Left hindlimb (tissue), 1 donor: ENCODE measurements around the gene SLC16A12.

ENCODE experiments used
- DNase-seq: peaks from one replicate; pipeline ENCODE4 v3.0.0-alpha.2; 2018

Gene SLC16A12

DNA sequence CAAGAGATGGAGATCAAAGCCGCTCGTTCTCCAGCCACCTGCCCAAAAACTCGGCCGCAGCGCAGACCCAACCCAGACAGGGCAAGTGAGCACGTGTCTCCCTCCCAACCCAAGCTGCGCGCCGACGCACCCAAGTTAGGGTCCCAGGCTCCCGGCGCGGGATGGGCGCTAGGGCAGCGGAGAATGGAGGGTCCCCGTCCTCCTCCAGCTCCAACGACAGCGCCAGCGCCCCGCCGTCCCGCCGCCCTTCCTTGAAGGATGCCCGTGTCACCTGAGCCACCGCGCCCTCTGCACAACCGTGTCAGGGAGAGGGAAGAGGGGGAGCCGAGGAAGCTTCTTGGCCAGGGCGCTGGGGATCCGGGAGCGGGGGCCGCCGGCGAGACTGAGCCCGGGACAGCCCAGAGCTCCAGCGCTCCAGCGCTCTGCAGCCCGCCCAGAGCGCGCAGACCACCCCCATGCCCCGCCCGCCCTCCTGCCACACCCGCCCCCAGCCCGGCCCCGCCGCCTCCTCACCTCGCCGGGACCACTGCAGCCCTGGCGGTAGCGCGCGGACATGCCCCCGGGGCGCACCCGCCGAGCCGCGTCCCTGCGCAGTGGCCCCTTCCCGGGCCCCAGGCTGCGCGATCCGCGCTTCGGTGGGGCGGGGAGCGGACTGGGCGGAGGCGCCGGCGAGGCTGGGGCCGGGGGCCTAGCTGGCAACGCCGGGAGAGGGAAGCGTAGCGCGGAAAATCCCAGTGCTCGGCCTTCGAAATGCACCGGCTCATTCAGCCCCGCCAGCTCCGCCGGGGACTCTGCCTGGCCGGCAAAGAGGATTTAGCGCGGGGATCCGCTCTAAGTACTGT is at the start of gene SLC16A12:
TSS of gene SLC16A12 (minus strand) at position 424 of the 842 bp plus-strand sequence. CDS start 73,016 bp downstream, outside the sequence.
- DNase-seq = peak; percentile 68

DNA sequence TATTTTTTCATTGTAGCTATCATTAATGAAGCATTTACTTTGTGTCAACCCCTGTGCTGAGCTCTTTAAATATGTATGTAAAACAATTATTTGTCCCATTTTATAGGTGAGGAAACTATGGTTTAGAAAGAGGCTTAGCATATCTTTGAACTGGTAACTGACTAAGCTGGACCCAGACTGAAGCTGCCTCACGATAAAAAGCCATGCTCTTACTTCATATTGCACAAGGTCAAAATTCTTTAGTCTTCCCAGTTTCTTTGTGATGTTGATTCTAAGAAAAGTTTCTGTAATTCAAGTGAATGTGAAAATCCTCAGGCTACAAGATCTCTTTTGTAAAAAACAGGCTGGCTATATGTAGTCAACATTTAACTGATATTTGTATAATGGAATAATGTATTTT is 46.6 kb upstream of the SLC16A12 start:
- DNase-seq = no peak

GRCh38 chr10:89580243-89580642 is 44.8 kb upstream of the SLC16A12 start:
- DNase-seq = no peak

GRCh38 chr10:89576696-89577095 is 41.3 kb upstream of the SLC16A12 start:
- no peak for DNase-seq

DNA sequence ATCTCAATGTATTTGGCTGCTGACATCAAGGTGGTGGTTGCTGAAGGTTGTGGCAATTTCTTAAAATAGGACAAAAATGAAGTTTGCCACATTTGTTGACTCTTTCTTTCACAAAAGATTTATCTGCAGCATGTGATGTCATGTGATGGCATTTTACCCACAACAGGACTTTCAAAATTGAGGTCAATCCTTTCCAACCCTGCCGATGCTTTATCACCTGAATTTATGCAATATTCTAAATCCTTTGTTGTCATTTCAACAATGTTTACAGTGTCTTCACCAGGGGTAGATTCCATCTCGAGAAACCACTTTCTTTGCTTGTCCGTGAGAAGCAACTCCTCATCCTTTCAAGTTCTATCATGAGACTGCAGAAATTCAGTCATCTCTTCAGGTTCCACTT is 40.6 kb upstream of the SLC16A12 start:
- no peak for DNase-seq

DNA sequence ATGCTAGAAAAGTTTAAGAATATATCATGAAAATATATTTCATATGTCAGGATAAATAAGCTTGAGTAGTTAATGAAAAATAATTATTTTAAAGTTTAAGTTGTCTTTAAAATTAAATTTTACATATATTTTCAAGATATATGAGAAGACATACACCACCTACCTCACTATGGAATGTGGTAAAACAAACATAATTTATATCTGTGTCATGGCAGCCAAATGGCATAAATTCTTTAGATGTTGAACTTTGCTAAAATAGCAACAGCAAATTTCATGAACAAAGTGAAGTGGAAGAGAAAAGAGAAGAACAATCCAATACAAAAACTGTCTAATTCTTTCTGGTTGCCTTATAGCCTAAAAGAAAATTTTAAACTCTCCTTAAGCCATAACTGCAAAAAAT is 39.6 kb upstream of the SLC16A12 start:
- no peak for DNase-seq

GRCh38 chr10:89574368-89574767 is 39.0 kb upstream of the SLC16A12 start:
- DNase-seq = no peak

DNA sequence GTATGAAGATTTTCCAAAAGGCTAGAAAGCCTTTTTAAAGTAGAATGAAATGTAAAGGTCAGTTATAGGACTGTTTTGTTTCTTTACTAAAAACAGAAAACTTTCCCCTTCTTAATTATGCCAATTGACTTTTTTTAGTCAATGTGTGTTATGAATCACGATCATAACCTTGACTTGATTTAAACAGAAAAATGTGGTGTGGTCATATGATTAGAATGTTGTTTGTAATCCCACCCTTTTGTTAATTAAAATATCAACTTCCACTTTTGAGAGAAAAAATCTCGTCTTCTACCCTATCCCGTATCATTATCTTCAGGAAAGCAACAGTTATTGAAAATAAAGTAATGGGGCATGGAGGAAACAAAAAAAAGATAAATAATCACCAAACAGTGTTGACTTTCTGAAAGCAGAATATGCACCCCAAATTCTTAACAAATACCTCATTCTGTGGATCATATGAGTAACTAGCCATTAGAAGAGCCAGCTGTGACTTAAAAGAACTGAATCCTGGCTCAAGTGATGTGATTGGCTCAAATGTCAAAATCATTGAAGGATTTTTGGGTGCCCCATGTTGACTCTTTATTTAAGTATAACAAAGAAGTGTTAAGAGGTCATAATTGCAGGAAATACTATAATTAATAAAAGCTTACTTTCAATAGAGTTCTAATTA is 32.3 kb upstream of the SLC16A12 start:
- no peak for DNase-seq

DNA sequence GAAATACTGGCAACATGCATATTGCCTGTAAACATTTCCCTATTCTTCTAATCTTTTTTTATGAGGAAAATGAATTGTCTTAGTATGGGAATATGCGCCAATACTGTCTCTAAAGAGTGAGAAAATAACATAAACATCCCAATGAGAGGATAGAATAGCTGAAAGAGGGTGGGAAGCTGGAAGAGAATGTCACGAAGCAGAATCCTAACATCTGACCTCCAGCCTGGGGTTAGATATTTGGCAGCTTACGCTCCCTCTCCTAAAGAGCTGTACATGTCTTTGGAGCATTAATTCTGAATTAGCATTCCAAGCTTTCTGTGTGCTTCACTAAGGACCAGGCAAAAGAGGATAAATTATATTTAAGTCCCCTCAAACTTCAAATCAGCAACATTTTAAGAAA is 31.6 kb upstream of the SLC16A12 start:
- peak; percentile 29 for DNase-seq

- no peak for DNase-seq
Measured at GRCh38 chr10:89566095-89566950, 30.9 kb upstream of the SLC16A12 start.

DNA sequence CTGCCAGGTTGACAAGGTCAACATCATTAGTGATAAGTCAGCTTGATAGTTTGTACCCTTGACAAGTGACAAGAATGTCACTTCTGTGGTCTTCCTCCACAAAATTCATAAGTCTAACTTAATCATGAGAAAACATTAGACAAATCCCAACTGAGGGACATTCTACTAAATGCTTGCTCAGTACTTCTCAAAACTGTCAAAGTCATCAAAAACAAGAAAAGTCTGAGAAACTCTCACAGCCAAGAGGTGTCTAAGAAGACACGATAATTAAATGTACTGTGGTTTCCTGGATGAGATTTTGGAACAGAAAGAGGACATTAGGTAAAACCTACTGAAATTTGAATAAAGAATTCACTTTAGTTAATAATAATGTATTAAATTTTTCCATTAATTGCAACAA is 29.8 kb upstream of the SLC16A12 start:
- no peak for DNase-seq

GRCh38 chr10:89563861-89564478 is 28.6 kb upstream of the SLC16A12 start:
- no peak for DNase-seq

- no peak for DNase-seq
Measured at GRCh38 chr10:89563311-89563710, 27.9 kb upstream of the SLC16A12 start.

- no peak for DNase-seq
Measured at GRCh38 chr10:89556600-89556999, 21.2 kb upstream of the SLC16A12 start.

DNA sequence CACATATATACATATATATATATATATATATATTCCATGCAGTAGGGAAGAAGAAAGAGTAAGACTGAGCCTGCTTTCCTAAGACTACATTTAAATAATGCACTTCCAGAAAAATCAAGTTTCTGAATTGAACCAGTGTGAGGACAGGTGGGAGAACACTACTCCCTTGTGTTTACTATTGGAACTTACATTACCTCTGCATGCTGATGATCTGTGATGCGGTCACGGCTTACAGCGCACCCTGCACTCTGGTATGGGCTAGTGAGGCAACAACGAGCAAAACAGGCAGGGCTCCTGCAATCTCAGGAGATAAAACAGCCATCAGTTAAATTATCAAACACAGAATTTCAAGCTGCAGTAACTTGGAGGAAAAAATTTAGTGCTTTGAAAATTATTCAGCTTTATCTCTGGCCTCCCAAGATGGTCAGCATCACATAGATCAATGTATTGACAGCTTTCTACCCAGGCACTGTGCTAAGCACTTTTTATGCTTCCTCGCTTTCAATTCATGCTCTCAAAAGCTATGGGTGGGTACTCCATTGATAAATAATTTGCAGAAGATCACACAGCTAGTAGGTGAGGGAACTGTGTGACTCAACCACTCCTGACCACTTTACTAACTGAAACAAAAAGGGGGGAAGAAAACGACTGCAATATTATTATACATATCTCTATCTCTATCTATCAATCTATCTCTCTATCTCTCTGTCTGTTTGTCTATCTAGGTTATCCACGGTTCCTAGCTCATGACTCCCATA is 20.5 kb upstream of the SLC16A12 start:
- DNase-seq = no peak

GRCh38 chr10:89554433-89554832 is 19.0 kb upstream of the SLC16A12 start:
- no peak for DNase-seq

DNA sequence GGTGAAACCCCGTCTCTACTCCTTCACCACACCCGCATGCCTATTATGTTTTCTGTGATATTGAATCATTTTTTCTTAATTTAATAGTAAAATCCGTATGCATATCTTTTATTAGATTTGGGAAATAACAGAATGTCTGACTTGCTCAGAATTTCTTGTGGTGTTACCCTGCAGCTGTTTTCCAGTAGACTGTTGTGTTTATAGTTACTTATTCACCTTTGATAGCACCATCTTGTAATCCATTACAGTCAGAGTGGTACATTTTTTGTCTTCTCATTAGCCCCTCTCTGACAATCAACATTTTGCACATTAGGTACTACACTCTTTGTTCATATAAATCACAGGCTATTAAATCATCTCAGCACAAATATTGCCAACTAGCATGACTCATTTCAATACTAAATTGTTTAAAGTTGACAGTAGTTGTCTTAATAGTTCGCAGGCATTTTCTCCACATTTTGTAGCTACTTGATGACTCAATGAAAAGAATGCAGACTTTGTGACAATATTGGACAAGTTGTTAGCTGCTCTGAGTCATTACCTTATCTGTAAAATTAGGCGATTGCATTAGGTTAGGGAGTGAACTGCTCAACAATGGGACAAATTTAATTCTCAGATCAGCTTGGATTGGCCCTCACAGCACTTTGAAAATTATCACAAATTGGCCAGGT is 17.8 kb upstream of the SLC16A12 start:
- DNase-seq = no peak

DNA sequence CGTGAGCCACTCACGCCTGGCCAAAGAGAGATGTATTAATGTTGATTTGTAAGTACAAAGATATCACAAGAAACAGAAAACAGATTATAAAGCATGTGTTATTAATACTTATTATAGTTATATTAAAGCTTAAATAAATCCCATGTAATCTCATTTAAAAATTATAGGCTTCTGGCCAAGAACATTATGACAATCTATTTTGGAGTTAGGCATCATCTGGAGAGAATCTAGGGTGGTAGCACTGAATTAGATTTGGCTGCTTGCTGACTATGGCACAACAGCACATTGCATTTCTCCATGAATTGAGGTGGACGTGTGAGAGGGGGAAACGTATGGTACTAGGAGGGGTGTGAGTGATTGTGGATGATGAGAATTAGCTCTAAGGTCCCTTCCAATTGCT is 16.8 kb upstream of the SLC16A12 start:
- no peak for DNase-seq

DNA sequence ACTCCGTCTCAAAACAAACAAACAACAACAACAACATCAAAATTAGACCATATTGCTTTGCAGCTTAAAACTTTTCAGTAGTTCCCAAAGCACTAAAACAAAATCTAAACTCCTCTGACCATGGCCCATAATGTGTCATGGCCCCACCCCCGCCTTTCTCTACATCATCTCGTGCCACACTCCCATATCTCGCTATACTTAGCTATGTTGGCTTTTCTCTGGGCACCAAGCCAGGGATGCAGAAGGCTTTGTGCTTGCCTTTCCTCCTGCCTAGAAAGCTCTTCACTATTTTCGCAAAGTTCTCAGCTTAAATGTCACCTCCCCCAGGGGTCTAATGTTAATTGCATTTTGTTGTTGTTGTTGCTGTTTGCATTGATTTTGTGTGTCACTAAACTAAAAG is 15.1 kb upstream of the SLC16A12 start:
- DNase-seq = no peak

- DNase-seq = no peak
Measured at GRCh38 chr10:89549510-89549909, 14.1 kb upstream of the SLC16A12 start.

DNA sequence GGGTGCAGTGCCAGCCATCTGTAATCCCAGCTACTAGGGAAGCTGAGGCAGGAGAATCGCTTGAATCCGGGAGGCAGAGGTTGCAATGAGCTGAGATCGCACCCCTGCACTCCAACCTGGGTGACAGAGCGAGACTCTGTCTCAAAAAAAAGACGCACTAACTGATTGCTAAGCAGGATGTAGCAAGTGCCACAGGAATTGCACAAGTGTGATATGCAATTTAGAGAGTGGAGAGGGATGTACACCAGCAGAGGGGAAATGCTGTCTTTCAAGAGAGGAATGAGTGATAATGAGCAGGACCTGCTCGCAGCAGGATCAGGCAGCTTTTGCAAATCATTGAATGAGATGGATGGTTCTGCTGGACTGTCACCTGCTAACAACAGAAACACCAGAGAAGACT is 13.3 kb upstream of the SLC16A12 start:
- no peak for DNase-seq
